ENCODE results near the gene KRTAP7-1. TPM values are rescaled to one million over a fixed set of nuclear protein-coding genes. Genes with fewer than 3 reads are reported as not detected.

KRTAP7-1 gene
- not detected for total RNA-seq (2021; ENCODE audit: unreplicated experiment)
- not detected in 2 replicates for polyA plus RNA-seq (2012)
- Bru-seq, nascent RNA, result not detected
- BruChase-seq, experiment 1, labeled RNA remaining after a 6-hour chase, result not detected
- BruChase-seq, experiment 2, labeled RNA remaining after a 2-hour chase, result percentile 18 among the genes with signal in this experiment
- long read RNA-seq, result 0 reads

- H3K4me1 ChIP-seq (ENCODE audit: control insufficient read depth in 1 of 2, insufficient read depth in 2 of 2, low read length in 2 of 2), result no peaks in the 10 kb centered on the region
- no peak for ATAC-seq
- no peak within 1 kb of the TSS for H3K27ac ChIP-seq (ENCODE audit: low read depth, low read length)
- no peaks in the 10 kb centered on the region for H3K79me2 ChIP-seq (ENCODE audit: insufficient read depth, low read length)
- peaks cover 0 to 25% of the 10 kb centered on the region in 2 experiments; a peak in 2 of 4 replicates for H3K9me3 ChIP-seq (ENCODE audit: control insufficient read depth in 1 of 2, insufficient read depth in 1 of 2, low read depth in 1 of 2, low read length in 2 of 2)
- no peaks in the 10 kb centered on the region for H3K9me2 ChIP-seq (ENCODE audit: insufficient read depth)
- no peaks in the 10 kb centered on the region for H3K36me3 ChIP-seq (ENCODE audit: control insufficient read depth in 1 of 2, insufficient read depth in 2 of 2, low read length in 2 of 2)
- H3K4me3 ChIP-seq (replicated peaks in 1 of 2; ENCODE audit: low read depth in 1 of 2, low read length in 2 of 2), result no peak within 1 kb of the TSS
- no peak within 1 kb of the TSS for H3K9ac ChIP-seq (ENCODE audit: low read length)
- H3K4me2 ChIP-seq (ENCODE audit: low read length), result no peak within 1 kb of the TSS
- DNase-seq (ENCODE audit: low read depth, low spot score), result no peak
- no peak for TF ChIP-seq JUND (IDR thresholded peaks at IDR 0.05)
- TF ChIP-seq RAD21 (IDR thresholded peaks at IDR 0.05; ENCODE audit: low read depth), result no peak
- TF ChIP-seq, protein P1, sequence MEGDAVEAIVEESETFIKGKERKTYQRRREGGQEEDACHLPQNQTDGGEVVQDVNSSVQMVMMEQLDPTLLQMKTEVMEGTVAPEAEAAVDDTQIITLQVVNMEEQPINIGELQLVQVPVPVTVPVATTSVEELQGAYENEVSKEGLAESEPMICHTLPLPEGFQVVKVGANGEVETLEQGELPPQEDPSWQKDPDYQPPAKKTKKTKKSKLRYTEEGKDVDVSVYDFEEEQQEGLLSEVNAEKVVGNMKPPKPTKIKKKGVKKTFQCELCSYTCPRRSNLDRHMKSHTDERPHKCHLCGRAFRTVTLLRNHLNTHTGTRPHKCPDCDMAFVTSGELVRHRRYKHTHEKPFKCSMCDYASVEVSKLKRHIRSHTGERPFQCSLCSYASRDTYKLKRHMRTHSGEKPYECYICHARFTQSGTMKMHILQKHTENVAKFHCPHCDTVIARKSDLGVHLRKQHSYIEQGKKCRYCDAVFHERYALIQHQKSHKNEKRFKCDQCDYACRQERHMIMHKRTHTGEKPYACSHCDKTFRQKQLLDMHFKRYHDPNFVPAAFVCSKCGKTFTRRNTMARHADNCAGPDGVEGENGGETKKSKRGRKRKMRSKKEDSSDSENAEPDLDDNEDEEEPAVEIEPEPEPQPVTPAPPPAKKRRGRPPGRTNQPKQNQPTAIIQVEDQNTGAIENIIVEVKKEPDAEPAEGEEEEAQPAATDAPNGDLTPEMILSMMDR (IDR thresholded peaks at IDR 0.05 in 2 of 3, conservative IDR thresholded peaks at IDR 0.05 in 1 of 3; ENCODE audit: borderline replicate concordance in 1 of 3, insufficient read depth in 1 of 3, low read depth in 2 of 3, low read length in 2 of 3), result no peak
- TF ChIP-seq TCF7L2 (IDR thresholded peaks at IDR 0.05; ENCODE audit: borderline replicate concordance, extremely low read depth, insufficient read depth, insufficient read length), result no peak
- TF ChIP-seq SP1 (IDR thresholded peaks at IDR 0.05; ENCODE audit: low read depth), result no peak
- no peak for TF ChIP-seq EZH2 (IDR thresholded peaks at IDR 0.05)
- no peak for TF ChIP-seq ZBTB33 (IDR thresholded peaks at IDR 0.05; ENCODE audit: extremely low read depth, insufficient replicate concordance, low read length)
- TF ChIP-seq FOSL1 (IDR thresholded peaks at IDR 0.05; ENCODE audit: low read depth), result no peak
- TF ChIP-seq ZFX (IDR thresholded peaks at IDR 0.05), result no peak
- intact Hi-C loops (cut with micrococcal nuclease), result no loop called here
- RAD21 ChIA-PET (ENCODE audit: low non-redundant PET in 1 of 2, low total read pairs in 2 of 2, uncharacterized antibody in 2 of 2, unreplicated experiment in 2 of 2), result no interaction called here
- no peaks in the 10 kb centered on the region for H3K27me3 ChIP-seq (ENCODE audit: insufficient read depth, low read length)
- H2AFZ ChIP-seq (ENCODE audit: low read depth, low read length, poor library complexity, severe bottlenecking), result no peak within 1 kb of the TSS
- POLR2A ChIA-PET, result no interaction called here
- BruUV-seq (replicated peaks), result no TSS peak
- no peaks in the 10 kb centered on the region for H4K20me1 ChIP-seq (ENCODE audit: insufficient read depth)
- CTCF ChIA-PET, result no interaction called here
These were observed at the start of gene KRTAP7-1 for GRCh38 chr21:30829659-30830058. Gene KRTAP7-1, minus strand, starts transcription at chr21:30829759. Its CDS starts 61 bp downstream, at chr21:30829698.

Data from HCT116 (cell line).